WTC11 (cell line): ENCODE measurements around the gene POLG. TPM values are rescaled to one million over a fixed set of nuclear protein-coding genes. Genes with fewer than 3 reads are reported as not detected.
A peak's percentile ranks its signal among the peaks of the same experiment; 100 is the strongest.

Experiments used
- AFF4 ChIP-seq: sonication (generic); formaldehyde crosslinking; IDR thresholded peaks from 2 replicates; pipeline ENCODE4 v1.8.1; 2023; ENCODE audit warnings: mild to moderate bottlenecking, missing genetic modification reagents, borderline replicate concordance
- ATF2 ChIP-seq: sonication (generic); formaldehyde crosslinking; IDR thresholded peaks from 2 replicates; pipeline ENCODE4 v1.8.1; 2022; ENCODE audit warnings: low read depth, missing genetic modification reagents, borderline replicate concordance
- ATF3 ChIP-seq: sonication (generic); formaldehyde crosslinking; conservative IDR thresholded peaks from 2 replicates; pipeline ENCODE4 v1.8.1; 2022; ENCODE audit warnings: mild to moderate bottlenecking, missing genetic modification reagents
- ATF6 ChIP-seq: sonication (generic); formaldehyde crosslinking; IDR thresholded peaks from 2 replicates; pipeline ENCODE4 v1.8.1; 2023; ENCODE audit warnings: mild to moderate bottlenecking, missing genetic modification reagents
- CTCF ChIP-seq: fragments of 200-600 bp; IDR thresholded peaks from 2 replicates; pipeline ENCODE4 v1.8.0; 2022; ENCODE audit warnings: antibody characterized with exemption
- E2F1 ChIP-seq: sonication (generic); formaldehyde crosslinking; IDR thresholded peaks from 2 replicates; pipeline ENCODE4 v1.8.0; 2022; ENCODE audit warnings: mild to moderate bottlenecking, missing genetic modification reagents
- EMX1 ChIP-seq: fragments of 250-450 bp; sonication (Bioruptor Pico); IDR thresholded peaks from 2 replicates; pipeline ENCODE4 v1.8.0; 2021; ENCODE audit warnings: mild to moderate bottlenecking
- HMGXB4 ChIP-seq: sonication (generic); formaldehyde crosslinking; IDR thresholded peaks from 2 replicates; pipeline ENCODE4 v1.8.1; 2023; ENCODE audit warnings: mild to moderate bottlenecking, moderate library complexity, missing genetic modification reagents
- MYBL2 ChIP-seq: sonication (generic); formaldehyde crosslinking; IDR thresholded peaks from 2 replicates; pipeline ENCODE4 v1.8.1; 2023; ENCODE audit warnings: mild to moderate bottlenecking, moderate library complexity, missing genetic modification reagents
- NFE2L1 ChIP-seq: sonication (generic); formaldehyde crosslinking; IDR thresholded peaks from 2 replicates; pipeline ENCODE4 v1.8.1; 2023; ENCODE audit warnings: missing genetic modification reagents
- NR2C2 ChIP-seq: sonication (generic); formaldehyde crosslinking; IDR thresholded peaks from 2 replicates; pipeline ENCODE4 v1.8.0; 2022; ENCODE audit warnings: mild to moderate bottlenecking, missing genetic modification reagents
- PRRX2 ChIP-seq: fragments of 250-450 bp; sonication (Bioruptor Pico); IDR thresholded peaks from 2 replicates; pipeline ENCODE4 v1.8.0; 2021; ENCODE audit warnings: mild to moderate bottlenecking
- SOX15 ChIP-seq: fragments of 250-450 bp; sonication (Bioruptor Pico); IDR thresholded peaks from 2 replicates; pipeline ENCODE4 v1.9.0; 2021; ENCODE audit warnings: mild to moderate bottlenecking
- SP1 ChIP-seq: sonication (generic); formaldehyde crosslinking; conservative IDR thresholded peaks from 2 replicates; pipeline ENCODE4 v1.8.1; 2022; ENCODE audit warnings: missing genetic modification reagents
- TEAD4 ChIP-seq: sonication (generic); formaldehyde crosslinking; IDR thresholded peaks from 2 replicates; pipeline ENCODE4 v1.8.0; 2022; ENCODE audit warnings: mild to moderate bottlenecking, missing genetic modification reagents
- ZBTB43 ChIP-seq: sonication (generic); formaldehyde crosslinking; IDR thresholded peaks from 2 replicates; pipeline ENCODE4 v1.8.1; 2023; ENCODE audit warnings: mild to moderate bottlenecking, missing genetic modification reagents
- ZNF121 ChIP-seq: sonication (generic); formaldehyde crosslinking; IDR thresholded peaks from 2 replicates; pipeline ENCODE4 v1.8.0; 2023; ENCODE audit warnings: missing genetic modification reagents
- ZNF138 ChIP-seq: sonication (generic); formaldehyde crosslinking; conservative IDR thresholded peaks from 2 replicates; pipeline ENCODE4 v1.8.1; 2022; ENCODE audit warnings: mild to moderate bottlenecking, moderate library complexity, missing genetic modification reagents
- ZNF281 ChIP-seq: sonication (generic); formaldehyde crosslinking; IDR thresholded peaks from 2 replicates; pipeline ENCODE4 v1.8.0; 2023; ENCODE audit warnings: mild to moderate bottlenecking, missing genetic modification reagents
- ZNF317 ChIP-seq: sonication (generic); formaldehyde crosslinking; IDR thresholded peaks from 2 replicates; pipeline ENCODE4 v1.8.1; 2023; ENCODE audit warnings: low read depth, mild to moderate bottlenecking, moderate library complexity, missing genetic modification reagents, borderline replicate concordance
- ZNF671 ChIP-seq: fragments of 250-450 bp; sonication (Bioruptor Pico); IDR thresholded peaks from 2 replicates; pipeline ENCODE4 v1.8.0; 2021; ENCODE audit warnings: mild to moderate bottlenecking
- total RNA-seq: library from RNA; stranded (reverse); gene quantifications from 3 replicates; pipeline ENCODE4 v1.2.3, GENCODE V29; 2021

Gene POLG
- total RNA-seq, 1 experiment from 2014 or later: 76.2 TPM

GRCh38 chr15:89361451-89362202, 27.0 kb upstream of the POLG start (continued):
- TF ChIP-seq ZNF281 (CRISPR knock-in tag): 0 out of 2 replicates have a peak, but pooled peaks have one; percentile 33
- peak; percentile 95; the same call in 1 of the 2 replicates for TF ChIP-seq ZBTB43 (CRISPR knock-in tag)
- peak; percentile 95 for TF ChIP-seq NFE2L1 (CRISPR knock-in tag)
- TF ChIP-seq ATF6: 0 out of 2 replicates have a peak, but pooled peaks have one; percentile 62
- TF ChIP-seq ZNF138: no peak
- TF ChIP-seq ZNF317 (CRISPR knock-in tag): no peak
- no peak for TF ChIP-seq AFF4 (CRISPR knock-in tag)
- TF ChIP-seq SOX15 (CRISPR knock-in tag): no peak
- no peak for TF ChIP-seq E2F1
- TF ChIP-seq SP1 (CRISPR knock-in tag): peak; percentile 59; the same call in 1 of the 2 replicates
- peak; percentile 87 for TF ChIP-seq ATF2 (CRISPR knock-in tag)
- TF ChIP-seq ZNF671 (CRISPR knock-in tag): no peak
- TF ChIP-seq MYBL2: peak; percentile 88; the same call in 1 of the 2 replicates
- no peak for TF ChIP-seq HMGXB4 (CRISPR knock-in tag)
- TF ChIP-seq NR2C2: no peak
- TF ChIP-seq EMX1: no peak
- 0 out of 2 replicates have a peak, but pooled peaks have one; percentile 64 for TF ChIP-seq PRRX2
- TF ChIP-seq ZNF121 (CRISPR knock-in tag): 0 out of 2 replicates have a peak, but pooled peaks have one; percentile 11
- peak; percentile 63 for TF ChIP-seq ATF3
- TF ChIP-seq CTCF: no peak
- peak; percentile 94 for TF ChIP-seq TEAD4 (CRISPR knock-in tag)
